HepG2 (cell line): ENCODE measurements around the gene SERINC5.

Experiments
- GABPA ChIP-seq, 2 experiments: IDR thresholded peaks; 2 replicates each; pipeline ENCODE4 v1.6.1; 2011 to 2016; ENCODE audit warnings: low read depth in 2 of 2, low read length in 1 of 2, missing biosample characterization in 1 of 2, missing genetic modification characterization in 1 of 2
- NFIC ChIP-seq: IDR thresholded peaks from 2 replicates; pipeline ENCODE4 v1.6.1; 2012; ENCODE audit warnings: mild to moderate bottlenecking, low read length, inconsistent platforms
- ZKSCAN8 ChIP-seq: IDR thresholded peaks from 2 replicates; pipeline ENCODE4 v1.6.1; 2016; ENCODE audit warnings: borderline replicate concordance, missing genetic modification reagents, missing compliant biosample characterization
- TF ChIP-seq, protein P1 (sequence below): IDR thresholded peaks from 2 replicates; pipeline ENCODE4 v1.6.1; 2012; ENCODE audit warnings: inconsistent platforms

DNA sequence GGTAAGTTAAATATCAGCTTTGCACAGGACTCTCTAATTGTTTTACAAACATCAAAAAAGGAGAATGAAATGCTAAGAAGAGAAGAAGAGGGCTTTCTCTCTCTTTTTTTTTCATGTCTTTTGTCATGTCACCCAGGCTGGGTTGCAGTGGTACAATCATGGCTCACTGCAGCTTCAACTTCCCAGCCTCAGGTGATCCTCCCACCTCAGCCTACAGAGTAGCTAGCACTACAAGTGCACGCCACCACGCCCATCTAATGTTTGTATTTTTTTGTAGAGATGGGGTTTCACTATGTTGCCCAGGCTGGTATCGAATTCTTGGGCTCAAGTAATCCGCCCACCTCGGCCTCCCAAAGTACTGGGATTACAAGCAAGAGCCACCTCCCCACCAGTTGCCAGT lies 18.6 kb downstream of the SERINC5 start:
- TF ChIP-seq ZKSCAN8 (no peak), GABPA (IDR thresholded peaks at IDR 0.05; ENCODE audit: low read depth, low read length) (no peak), GABPA (CRISPR knock-in tag; IDR thresholded peaks at IDR 0.05; ENCODE audit: low read depth) (no peak), NFIC (no peak)
- TF ChIP-seq, protein P1, sequence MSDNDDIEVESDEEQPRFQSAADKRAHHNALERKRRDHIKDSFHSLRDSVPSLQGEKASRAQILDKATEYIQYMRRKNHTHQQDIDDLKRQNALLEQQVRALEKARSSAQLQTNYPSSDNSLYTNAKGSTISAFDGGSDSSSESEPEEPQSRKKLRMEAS = no peak
